HEK293 (cell line): Measurements from ENCODE around the gene PEX14.

Source experiments
- CTCF ChIA-PET: fragments of 350-600 bp; formaldehyde crosslinking; extraction: SDS; loops from one replicate; lab custom pipeline; 2021; ENCODE audit warnings: antibody characterized with exemption; lab: Yijun Ruan, JAX
- POLR2A ChIA-PET: fragments of 300-600 bp; formaldehyde crosslinking; extraction: SDS; loops from one replicate; lab custom pipeline; 2020; ENCODE audit warnings: antibody characterized with exemption, inconsistent platforms; lab: Yijun Ruan, JAX
- H3K27ac ChIP-seq: fragments of 200-500 bp; sonication (Bioruptor generic); 2 replicates; pipeline ENCODE4 v1.5.1; 2014; ENCODE audit warnings: low read depth, low read length, control low read depth, inconsistent platforms; ENCODE audit errors: extremely low read depth
- H3K36me3 ChIP-seq, 2 experiments: fragments of 200-500 bp in 1 of 2; sonication (Bioruptor generic) in 1 of 2; 1 replicate in 1 of 2; 2 replicates in 1 of 2; pipeline ENCODE4 v1.5.1; 2014 to 2017; ENCODE audit warnings: inconsistent platforms in 2 of 2, low read length in 2 of 2; ENCODE audit not compliant: control insufficient read depth in 2 of 2, insufficient read depth in 1 of 2
- H3K4me1 ChIP-seq: fragments of 200-500 bp; sonication (Bioruptor generic); 2 replicates; pipeline ENCODE4 v1.5.1; 2014; ENCODE audit warnings: mild to moderate bottlenecking, low read length, inconsistent platforms; ENCODE audit not compliant: control insufficient read depth, insufficient read depth
- H3K4me3 ChIP-seq: 2 replicates; pipeline ENCODE4 v1.5.1; 2011; ENCODE audit warnings: low read depth, mild to moderate bottlenecking, control low read depth, low read length, moderate library complexity
- H3K9me3 ChIP-seq: fragments of 200-500 bp; sonication (Bioruptor generic); 2 replicates; pipeline ENCODE4 v1.5.1; 2014; ENCODE audit warnings: low read depth, low read length, inconsistent platforms; ENCODE audit not compliant: control insufficient read depth, insufficient read depth
- GLIS2 ChIP-seq: fragments of 450-650 bp; formaldehyde crosslinking; IDR thresholded peaks from 2 replicates; pipeline ENCODE4 v1.5.1; 2016; ENCODE audit warnings: missing biosample characterization, missing genetic modification characterization
- OSR2 ChIP-seq: fragments of 450-650 bp; formaldehyde crosslinking; IDR thresholded peaks from 2 replicates; pipeline ENCODE4 v1.5.1; 2016; ENCODE audit warnings: missing biosample characterization, missing genetic modification characterization
- SP7 ChIP-seq: fragments of 450-650 bp; formaldehyde crosslinking; IDR thresholded peaks from 2 replicates; pipeline ENCODE4 v1.5.1; 2016; ENCODE audit warnings: missing biosample characterization, missing genetic modification characterization
- ZBTB17 ChIP-seq: fragments of 450-650 bp; formaldehyde crosslinking; IDR thresholded peaks from 2 replicates; pipeline ENCODE4 v1.5.1; 2016; ENCODE audit warnings: missing biosample characterization, missing genetic modification characterization
- ZBTB7A ChIP-seq: fragments of 450-650 bp; formaldehyde crosslinking; IDR thresholded peaks from 2 replicates; pipeline ENCODE4 v1.5.1; 2016; ENCODE audit warnings: low read depth, missing biosample characterization, missing genetic modification characterization
- ZFP41 ChIP-seq: fragments of 450-650 bp; formaldehyde crosslinking; IDR thresholded peaks from 2 replicates; pipeline ENCODE4 v1.5.1; 2016; ENCODE audit warnings: missing biosample characterization, missing genetic modification characterization, borderline replicate concordance
- ZFP69B ChIP-seq: fragments of 450-650 bp; formaldehyde crosslinking; IDR thresholded peaks from 2 replicates; pipeline ENCODE4 v1.5.1; 2016; ENCODE audit warnings: missing biosample characterization, missing genetic modification characterization
- ZNF10 ChIP-seq: fragments of 450-650 bp; formaldehyde crosslinking; IDR thresholded peaks from 2 replicates; pipeline ENCODE4 v1.5.1; 2017; ENCODE audit warnings: missing biosample characterization, missing genetic modification characterization
- ZNF112 ChIP-seq: fragments of 450-650 bp; formaldehyde crosslinking; IDR thresholded peaks from 2 replicates; pipeline ENCODE4 v1.5.0; 2017; ENCODE audit warnings: missing biosample characterization, missing genetic modification characterization
- ZNF202 ChIP-seq: fragments of 450-650 bp; formaldehyde crosslinking; IDR thresholded peaks from 2 replicates; pipeline ENCODE4 v1.5.1; 2016; ENCODE audit warnings: missing biosample characterization, missing genetic modification characterization, borderline replicate concordance
- ZNF350 ChIP-seq: fragments of 450-650 bp; formaldehyde crosslinking; IDR thresholded peaks from 2 replicates; pipeline ENCODE4 v1.5.0; 2017; ENCODE audit warnings: missing biosample characterization, mild to moderate bottlenecking, missing genetic modification characterization
- ZNF548 ChIP-seq: fragments of 450-650 bp; formaldehyde crosslinking; IDR thresholded peaks from 2 replicates; pipeline ENCODE4 v1.5.1; 2016; ENCODE audit warnings: missing biosample characterization, missing genetic modification characterization
- ZNF600 ChIP-seq: fragments of 450-650 bp; formaldehyde crosslinking; IDR thresholded peaks from 2 replicates; pipeline ENCODE4 v1.5.1; 2016; ENCODE audit warnings: missing biosample characterization, missing genetic modification characterization
- ZNF76 ChIP-seq: fragments of 450-650 bp; formaldehyde crosslinking; IDR thresholded peaks from 2 replicates; pipeline ENCODE4; 2016; ENCODE audit warnings: low read depth, missing biosample characterization, missing genetic modification characterization, borderline replicate concordance
- ZNF843 ChIP-seq: fragments of 450-650 bp; formaldehyde crosslinking; IDR thresholded peaks from 2 replicates; pipeline ENCODE4 v1.5.1; 2016; ENCODE audit warnings: missing biosample characterization, missing genetic modification characterization
- ZSCAN23 ChIP-seq: fragments of 450-650 bp; formaldehyde crosslinking; IDR thresholded peaks from 2 replicates; pipeline ENCODE4 v1.5.1; 2016; ENCODE audit warnings: missing biosample characterization, missing genetic modification characterization
- TF ChIP-seq, protein P1 (sequence below): fragments of 450-650 bp; formaldehyde crosslinking; IDR thresholded peaks from 2 replicates; pipeline ENCODE4 v1.5.1; 2016; ENCODE audit warnings: missing biosample characterization, missing genetic modification characterization
- TF ChIP-seq, protein P2 (sequence below): fragments of 450-650 bp; formaldehyde crosslinking; IDR thresholded peaks from 2 replicates; pipeline ENCODE4 v1.5.1; 2016; ENCODE audit warnings: missing biosample characterization, missing genetic modification characterization, low read depth
- TF ChIP-seq, protein P3 (sequence below): fragments of 450-650 bp; formaldehyde crosslinking; conservative IDR thresholded peaks from 2 replicates; pipeline ENCODE4 v1.5.1; 2016; ENCODE audit warnings: low read depth, missing biosample characterization, missing genetic modification characterization

The PEX14 gene

GRCh38 chr1:10530756-10531495 is 56.2 kb downstream of the PEX14 start (continued):
- TF ChIP-seq ZNF10 (tag by site-specific recombination) (no peak), ZNF202 (no peak), ZBTB7A (tag by site-specific recombination) (no peak), ZNF350 (tag by site-specific recombination) (no peak), ZFP69B (no peak)

GRCh38 chr1:10532362-10532761 is 57.6 kb downstream of the PEX14 start:
- ChIA-PET CTCF (interaction anchor here (1.1 kb wide), 1 partner anchor 25 kb away, joined by 3 read pairs; no protein-coding TSS in a partner anchor), POLR2A (no interaction called here)
- Histone ChIP-seq H3K36me3 (no peaks in the 10 kb centered on the region), H3K4me3 (no peak overlapping the region), H3K9me3 (no peaks in the 10 kb centered on the region), H3K27ac (no peak overlapping the region), H3K4me1 (peaks cover 2% of the 10 kb centered on the region; the same call in 1 of the 2 replicates)
- TF ChIP-seq ZNF76 (tag by site-specific recombination) (no peak), OSR2 (no peak), SP7 (tag by site-specific recombination) (no peak), ZNF843 (tag by site-specific recombination) (no peak), ZFP41 (tag by site-specific recombination) (no peak), ZSCAN23 (no peak), ZNF548 (tag by site-specific recombination) (no peak)
- TF ChIP-seq, protein P1, sequence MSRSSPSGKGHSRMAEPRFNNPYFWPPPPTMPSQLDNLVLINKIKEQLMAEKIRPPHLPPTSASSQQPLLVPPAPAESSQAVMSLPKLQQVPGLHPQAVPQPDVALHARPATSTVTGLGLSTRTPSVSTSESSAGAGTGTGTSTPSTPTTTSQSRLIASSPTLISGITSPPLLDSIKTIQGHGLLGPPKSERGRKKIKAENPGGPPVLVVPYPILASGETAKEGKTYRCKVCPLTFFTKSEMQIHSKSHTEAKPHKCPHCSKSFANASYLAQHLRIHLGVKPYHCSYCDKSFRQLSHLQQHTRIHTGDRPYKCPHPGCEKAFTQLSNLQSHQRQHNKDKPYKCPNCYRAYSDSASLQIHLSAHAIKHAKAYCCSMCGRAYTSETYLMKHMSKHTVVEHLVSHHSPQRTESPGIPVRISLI (tag by site-specific recombination) = no peak

DNA sequence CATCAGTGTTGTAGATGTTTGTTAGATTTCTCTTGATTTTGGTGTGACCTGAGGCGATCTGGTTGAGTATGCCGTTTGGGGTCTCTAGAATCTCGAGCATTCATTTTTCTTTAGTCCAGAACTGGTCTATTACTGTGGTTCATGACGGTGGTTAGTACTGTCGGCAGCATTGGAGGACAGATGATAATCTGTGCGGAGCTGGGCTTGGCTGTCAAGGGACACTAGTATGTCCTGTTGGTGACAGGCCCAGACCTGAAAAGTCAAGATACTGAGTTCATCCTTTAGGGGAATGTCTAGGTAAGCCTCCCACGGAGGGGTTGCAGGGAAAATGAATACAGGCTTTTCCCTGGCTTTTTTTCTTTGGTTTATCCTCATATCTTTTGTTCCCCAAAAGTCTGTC is 59.8 kb downstream of the PEX14 start:
- Histone ChIP-seq H3K4me3 (no peak overlapping the region), H3K36me3 (no peaks in the 10 kb centered on the region), H3K27ac (no peak overlapping the region), H3K4me1 (peaks cover 8% of the 10 kb centered on the region), H3K9me3 (no peaks in the 10 kb centered on the region)
- TF ChIP-seq ZNF112 (tag by site-specific recombination) (no peak), ZBTB17 (no peak), GLIS2 (no peak)
- TF ChIP-seq, protein P2, sequence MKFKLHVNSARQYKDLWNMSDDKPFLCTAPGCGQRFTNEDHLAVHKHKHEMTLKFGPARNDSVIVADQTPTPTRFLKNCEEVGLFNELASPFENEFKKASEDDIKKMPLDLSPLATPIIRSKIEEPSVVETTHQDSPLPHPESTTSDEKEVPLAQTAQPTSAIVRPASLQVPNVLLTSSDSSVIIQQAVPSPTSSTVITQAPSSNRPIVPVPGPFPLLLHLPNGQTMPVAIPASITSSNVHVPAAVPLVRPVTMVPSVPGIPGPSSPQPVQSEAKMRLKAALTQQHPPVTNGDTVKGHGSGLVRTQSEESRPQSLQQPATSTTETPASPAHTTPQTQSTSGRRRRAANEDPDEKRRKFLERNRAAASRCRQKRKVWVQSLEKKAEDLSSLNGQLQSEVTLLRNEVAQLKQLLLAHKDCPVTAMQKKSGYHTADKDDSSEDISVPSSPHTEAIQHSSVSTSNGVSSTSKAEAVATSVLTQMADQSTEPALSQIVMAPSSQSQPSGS (tag by site-specific recombination) = no peak
- ChIA-PET POLR2A (no interaction called here), CTCF (interaction anchor here (0.6 to 1.3 kb wide), 2 partner anchors 144 to 333 kb away, joined by 3 read pairs; no protein-coding TSS in a partner anchor)

GRCh38 chr1:10536133-10536770 is 61.5 kb downstream of the PEX14 start:
- ChIA-PET CTCF (interaction anchor here (0.5 to 1.4 kb wide), 7 partner anchors 8 to 374 kb away, joined by 3 to 7 read pairs (median 3); no protein-coding TSS in a partner anchor), POLR2A (interaction anchor here (0.6 kb wide), 1 partner anchor 89 kb away, joined by 6 read pairs; no protein-coding TSS in a partner anchor)
- H3K36me3 ChIP-seq = peaks cover 0 to 4% of the 10 kb centered on the region in 2 experiments; a peak in 1 of 3 replicates
- H3K4me3 ChIP-seq = no peak overlapping the region
- H3K9me3 ChIP-seq = no peaks in the 10 kb centered on the region
- TF ChIP-seq, protein P3, sequence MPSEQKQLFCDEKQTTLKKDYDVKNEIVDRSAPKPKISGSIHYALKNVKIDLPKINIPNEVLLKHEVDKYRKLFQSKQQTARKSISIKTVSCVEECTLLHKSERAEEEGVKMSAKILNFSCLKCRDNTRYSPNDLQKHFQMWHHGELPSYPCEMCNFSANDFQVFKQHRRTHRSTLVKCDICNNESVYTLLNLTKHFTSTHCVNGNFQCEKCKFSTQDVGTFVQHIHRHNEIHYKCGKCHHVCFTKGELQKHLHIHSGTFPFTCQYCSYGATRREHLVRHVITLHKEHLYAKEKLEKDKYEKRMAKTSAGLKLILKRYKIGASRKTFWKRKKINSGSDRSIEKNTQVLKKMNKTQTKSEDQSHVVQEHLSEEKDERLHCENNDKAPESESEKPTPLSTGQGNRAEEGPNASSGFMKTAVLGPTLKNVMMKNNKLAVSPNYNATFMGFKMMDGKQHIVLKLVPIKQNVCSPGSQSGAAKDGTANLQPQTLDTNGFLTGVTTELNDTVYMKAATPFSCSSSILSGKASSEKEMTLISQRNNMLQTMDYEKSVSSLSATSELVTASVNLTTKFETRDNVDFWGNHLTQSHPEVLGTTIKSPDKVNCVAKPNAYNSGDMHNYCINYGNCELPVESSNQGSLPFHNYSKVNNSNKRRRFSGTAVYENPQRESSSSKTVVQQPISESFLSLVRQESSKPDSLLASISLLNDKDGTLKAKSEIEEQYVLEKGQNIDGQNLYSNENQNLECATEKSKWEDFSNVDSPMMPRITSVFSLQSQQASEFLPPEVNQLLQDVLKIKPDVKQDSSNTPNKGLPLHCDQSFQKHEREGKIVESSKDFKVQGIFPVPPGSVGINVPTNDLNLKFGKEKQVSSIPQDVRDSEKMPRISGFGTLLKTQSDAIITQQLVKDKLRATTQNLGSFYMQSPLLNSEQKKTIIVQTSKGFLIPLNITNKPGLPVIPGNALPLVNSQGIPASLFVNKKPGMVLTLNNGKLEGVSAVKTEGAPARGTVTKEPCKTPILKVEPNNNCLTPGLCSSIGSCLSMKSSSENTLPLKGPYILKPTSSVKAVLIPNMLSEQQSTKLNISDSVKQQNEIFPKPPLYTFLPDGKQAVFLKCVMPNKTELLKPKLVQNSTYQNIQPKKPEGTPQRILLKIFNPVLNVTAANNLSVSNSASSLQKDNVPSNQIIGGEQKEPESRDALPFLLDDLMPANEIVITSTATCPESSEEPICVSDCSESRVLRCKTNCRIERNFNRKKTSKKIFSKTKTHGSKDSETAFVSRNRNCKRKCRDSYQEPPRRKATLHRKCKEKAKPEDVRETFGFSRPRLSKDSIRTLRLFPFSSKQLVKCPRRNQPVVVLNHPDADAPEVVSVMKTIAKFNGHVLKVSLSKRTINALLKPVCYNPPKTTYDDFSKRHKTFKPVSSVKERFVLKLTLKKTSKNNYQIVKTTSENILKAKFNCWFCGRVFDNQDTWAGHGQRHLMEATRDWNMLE (tag by site-specific recombination) = no peak
- TF ChIP-seq OSR2 = peak; percentile 53; the same call in 1 of the 2 replicates
- peak; percentile 49; the same call in 1 of the 2 replicates for TF ChIP-seq ZNF600
- peaks cover 12% of the 10 kb centered on the region for H3K4me1 ChIP-seq
- H3K27ac ChIP-seq = no peak overlapping the region
